AG10803 (cell line): ENCODE data around the gene CENPO.
A peak's percentile ranks its signal among the peaks of the same experiment; 100 is the strongest.
"Not testable (repeated sequence)": the region's sequence is repeated elsewhere in the genome, so short reads cannot be mapped to it uniquely, and the experiment has no call there.

ENCODE experiments used
- DNase-seq: peaks from one replicate; pipeline ENCODE4 v3.0.0; 2010; ENCODE audit warnings: low read depth
- H3K4me3 ChIP-seq: 2 replicates; pipeline ENCODE4 v1.5.1; 2011; ENCODE audit warnings: mild to moderate bottlenecking, low read length, control low read depth
- CTCF ChIP-seq: conservative IDR thresholded peaks from 2 replicates; pipeline ENCODE4 v1.5.1; 2011; ENCODE audit warnings: mild to moderate bottlenecking, low read length, control low read depth, inconsistent platforms

The CENPO gene

GRCh38 chr2:24832931-24833701, 39.9 kb downstream of the CENPO start:
- no peak overlapping the region for H3K4me3 ChIP-seq
- no peak for TF ChIP-seq CTCF
- DNase-seq, result no peak

- DNase-seq, result no peak
- H3K4me3 ChIP-seq, result no peak overlapping the region
- no peak for TF ChIP-seq CTCF
Measured at GRCh38 chr2:24833821-24834732, 40.9 kb downstream of the CENPO start.

- no peak overlapping the region for H3K4me3 ChIP-seq
- no peak for DNase-seq
- no peak for TF ChIP-seq CTCF
Measured at GRCh38 chr2:24834733-24835395, 41.6 kb downstream of the CENPO start.

- peak; percentile 33 for DNase-seq
- not testable (repeated sequence) for H3K4me3 ChIP-seq
Measured at GRCh38 chr2:24835411-24835810, 42.2 kb downstream of the CENPO start.

GRCh38 chr2:24836206-24836605, 43.0 kb downstream of the CENPO start:
- H3K4me3 ChIP-seq, result no peak overlapping the region
- no peak for TF ChIP-seq CTCF
- DNase-seq, result no peak

GRCh38 chr2:24836706-24837105, 43.5 kb downstream of the CENPO start:
- no peak overlapping the region for H3K4me3 ChIP-seq
- DNase-seq, result no peak
- TF ChIP-seq CTCF, result no peak

GRCh38 chr2:24837996-24838513, 44.8 kb downstream of the CENPO start:
- DNase-seq, result no peak
- no peak for TF ChIP-seq CTCF
- no peak overlapping the region for H3K4me3 ChIP-seq
